ENCODE results near the gene FAM163A.
"Not testable (repeated sequence)": the region's sequence is repeated elsewhere in the genome, so short reads cannot be mapped to it uniquely, and the experiment has no call there.

The FAM163A gene

GRCh38 chr1:179794146-179794545 lies 51.1 kb downstream of the FAM163A start:
- Mint-ChIP-seq H3K27ac (no peak overlapping the region), H3K4me3 (no peak overlapping the region), H3K4me1 (ENCODE audit: low read depth) (no peaks in the 10 kb centered on the region), H3K36me3 (ENCODE audit: low read depth) (no peaks in the 10 kb centered on the region), H3K27me3 (ENCODE audit: low read depth) (peaks cover 8% of the 10 kb centered on the region), H3K9me3 (no peaks in the 10 kb centered on the region)

- Mint-ChIP-seq H3K4me1 (ENCODE audit: low read depth) (no peaks in the 10 kb centered on the region), H3K9me3 (no peaks in the 10 kb centered on the region), H3K36me3 (ENCODE audit: low read depth) (no peaks in the 10 kb centered on the region), H3K27ac (no peak overlapping the region), H3K27me3 (ENCODE audit: low read depth) (peaks cover 4% of the 10 kb centered on the region), H3K4me3 (no peak overlapping the region)
These were observed 51.6 kb downstream of the FAM163A start for GRCh38 chr1:179794669-179795068.

- no peak overlapping the region for H3K27ac Mint-ChIP-seq
- no peaks in the 10 kb centered on the region for H3K9me3 Mint-ChIP-seq
- H3K36me3 Mint-ChIP-seq (ENCODE audit: low read depth), result no peaks in the 10 kb centered on the region
- peaks cover 3% of the 10 kb centered on the region for H3K27me3 Mint-ChIP-seq (ENCODE audit: low read depth)
- no peak overlapping the region for H3K4me3 Mint-ChIP-seq
- no peaks in the 10 kb centered on the region for H3K4me1 Mint-ChIP-seq (ENCODE audit: low read depth)
These were observed 55.2 kb downstream of the FAM163A start for GRCh38 chr1:179798213-179798863.

- no peaks in the 10 kb centered on the region for H3K9me3 Mint-ChIP-seq
- no peaks in the 10 kb centered on the region for H3K36me3 Mint-ChIP-seq (ENCODE audit: low read depth)
- no peak overlapping the region for H3K27ac Mint-ChIP-seq
- no peak overlapping the region for H3K4me3 Mint-ChIP-seq
- no peaks in the 10 kb centered on the region for H3K4me1 Mint-ChIP-seq (ENCODE audit: low read depth)
- peaks cover 4% of the 10 kb centered on the region for H3K27me3 Mint-ChIP-seq (ENCODE audit: low read depth)
These were observed 55.9 kb downstream of the FAM163A start for GRCh38 chr1:179798864-179799516.

- no peaks in the 10 kb centered on the region for H3K9me3 Mint-ChIP-seq
These were observed 57.4 kb downstream of the FAM163A start for GRCh38 chr1:179800481-179800880.

GRCh38 chr1:179803104-179803503 lies 60.0 kb downstream of the FAM163A start:
- H3K9me3 Mint-ChIP-seq, result no peaks in the 10 kb centered on the region
- H3K27ac Mint-ChIP-seq, result no peak overlapping the region
- no peak overlapping the region for H3K4me3 Mint-ChIP-seq
- no peaks in the 10 kb centered on the region for H3K4me1 Mint-ChIP-seq (ENCODE audit: low read depth)
- peaks cover 8% of the 10 kb centered on the region for H3K27me3 Mint-ChIP-seq (ENCODE audit: low read depth)
- H3K36me3 Mint-ChIP-seq (ENCODE audit: low read depth), result no peaks in the 10 kb centered on the region

More at GRCh38 chr1:179800481-179800880, 57.4 kb downstream of the FAM163A start:
- Mint-ChIP-seq H3K36me3 (ENCODE audit: low read depth) (no peaks in the 10 kb centered on the region), H3K4me1 (ENCODE audit: low read depth) (no peaks in the 10 kb centered on the region), H3K27me3 (ENCODE audit: low read depth) (peaks cover 11% of the 10 kb centered on the region), H3K4me3 (no peak overlapping the region), H3K27ac (no peak overlapping the region)

GRCh38 chr1:179803918-179804317 lies 60.8 kb downstream of the FAM163A start:
- Mint-ChIP-seq H3K36me3 (ENCODE audit: low read depth) (no peaks in the 10 kb centered on the region), H3K9me3 (no peaks in the 10 kb centered on the region), H3K27me3 (ENCODE audit: low read depth) (peaks cover 8% of the 10 kb centered on the region), H3K4me1 (ENCODE audit: low read depth) (no peaks in the 10 kb centered on the region), H3K27ac (no peak overlapping the region), H3K4me3 (no peak overlapping the region)

GRCh38 chr1:179804417-179804816 lies 61.3 kb downstream of the FAM163A start:
- H3K4me1 Mint-ChIP-seq (ENCODE audit: low read depth); H3K27me3 Mint-ChIP-seq (ENCODE audit: low read depth); H3K36me3 Mint-ChIP-seq (ENCODE audit: low read depth); H3K4me3 Mint-ChIP-seq; H3K27ac Mint-ChIP-seq; H3K9me3 Mint-ChIP-seq: not testable (repeated sequence)

GRCh38 chr1:179805291-179806195 lies 62.5 kb downstream of the FAM163A start:
- peaks cover 12% of the 10 kb centered on the region for H3K27me3 Mint-ChIP-seq (ENCODE audit: low read depth)
- H3K36me3 Mint-ChIP-seq (ENCODE audit: low read depth), result no peaks in the 10 kb centered on the region
- no peak overlapping the region for H3K27ac Mint-ChIP-seq
- no peak overlapping the region for H3K4me3 Mint-ChIP-seq
- H3K9me3 Mint-ChIP-seq, result no peaks in the 10 kb centered on the region
- H3K4me1 Mint-ChIP-seq (ENCODE audit: low read depth), result no peaks in the 10 kb centered on the region

GRCh38 chr1:179806333-179806732 lies 63.2 kb downstream of the FAM163A start:
- H3K27ac Mint-ChIP-seq, result no peak overlapping the region
- no peaks in the 10 kb centered on the region for H3K36me3 Mint-ChIP-seq (ENCODE audit: low read depth)
- peaks cover 12% of the 10 kb centered on the region for H3K27me3 Mint-ChIP-seq (ENCODE audit: low read depth)
- no peaks in the 10 kb centered on the region for H3K9me3 Mint-ChIP-seq
- H3K4me3 Mint-ChIP-seq, result no peak overlapping the region
- no peaks in the 10 kb centered on the region for H3K4me1 Mint-ChIP-seq (ENCODE audit: low read depth)

GRCh38 chr1:179807291-179807690 lies 64.2 kb downstream of the FAM163A start:
- Mint-ChIP-seq H3K27me3 (ENCODE audit: low read depth) (peaks cover 12% of the 10 kb centered on the region), H3K27ac (no peak overlapping the region), H3K4me3 (no peak overlapping the region), H3K4me1 (ENCODE audit: low read depth) (no peaks in the 10 kb centered on the region), H3K9me3 (no peaks in the 10 kb centered on the region), H3K36me3 (ENCODE audit: low read depth) (no peaks in the 10 kb centered on the region)

- Mint-ChIP-seq H3K4me1 (ENCODE audit: low read depth) (no peaks in the 10 kb centered on the region), H3K9me3 (no peaks in the 10 kb centered on the region), H3K27ac (no peak overlapping the region), H3K4me3 (no peak overlapping the region), H3K36me3 (ENCODE audit: low read depth) (no peaks in the 10 kb centered on the region), H3K27me3 (ENCODE audit: low read depth) (peaks cover 12% of the 10 kb centered on the region)
These were observed 64.8 kb downstream of the FAM163A start for GRCh38 chr1:179807691-179808485.

- Mint-ChIP-seq H3K27ac (no peak overlapping the region), H3K27me3 (ENCODE audit: low read depth) (peaks cover 12% of the 10 kb centered on the region)
These were observed 65.4 kb downstream of the FAM163A start for GRCh38 chr1:179808503-179808902.

More at GRCh38 chr1:179808503-179808902, 65.4 kb downstream of the FAM163A start:
- Mint-ChIP-seq H3K9me3 (no peaks in the 10 kb centered on the region), H3K36me3 (ENCODE audit: low read depth) (no peaks in the 10 kb centered on the region), H3K4me3 (no peak overlapping the region), H3K4me1 (ENCODE audit: low read depth) (no peaks in the 10 kb centered on the region)
